ENCODE measurements around the gene PACRG. TPM values are rescaled to one million over a fixed set of nuclear protein-coding genes. Genes with fewer than 3 reads are reported as not detected.

PACRG gene
- total RNA-seq, 1 experiment from 2014 or later, result 0.26 TPM

DNA sequence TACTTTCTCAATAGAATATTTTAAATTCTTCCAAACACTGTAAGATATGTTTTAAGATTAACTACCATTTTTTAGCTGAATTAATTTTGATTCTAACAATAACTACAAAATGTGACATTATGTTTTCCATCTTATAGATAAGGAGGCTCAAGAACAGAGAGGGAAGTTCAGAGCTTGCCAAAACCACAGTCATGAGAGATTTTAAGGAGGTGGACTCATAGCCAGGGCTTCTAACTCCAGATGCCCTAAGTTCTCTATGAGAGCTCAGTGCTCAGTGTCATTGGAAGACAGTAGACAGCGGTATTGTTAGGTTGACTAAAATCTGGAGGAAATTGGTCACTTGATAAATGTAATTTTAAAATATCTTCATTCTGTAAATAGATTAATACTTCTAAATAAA, 144.2 kb downstream of the PACRG start:
- Mint-ChIP-seq H3K27ac (peak overlapping the region in 1 of 3 experiments; percentile 75; a peak in 1 of 7 replicates), H3K27me3 (ENCODE audit: low read depth) (no peaks in the 10 kb centered on the region; the same call in 1 of the 2 replicates), H3K4me1 (peaks cover 0 to 4% of the 10 kb centered on the region in 2 experiments; a peak in 2 of 4 replicates), H3K9me3 (peaks cover 0 to 9% of the 10 kb centered on the region in 2 experiments; a peak in 3 of 5 replicates), H3K36me3 (ENCODE audit: insufficient read depth in 1 of 3, low read depth in 3 of 3) (peaks cover 0 to 7% (median 0%) of the 10 kb centered on the region in 3 experiments; a peak in 2 of 7 replicates), H3K4me3 (no peak overlapping the region)
- no peak for DNase-seq
- Histone ChIP-seq H3K4me1 (ENCODE audit: insufficient read depth, low read length) (no peaks in the 10 kb centered on the region), H4K8ac (replicated peaks; ENCODE audit: insufficient read length, low read depth, low read length) (no peak overlapping the region), H3K4ac (ENCODE audit: low read depth, low read length) (no peak overlapping the region), H3K18ac (ENCODE audit: insufficient read length, low read depth, low read length) (no peak overlapping the region), H3T11ph (ENCODE audit: low read length) (no peak overlapping the region), H2AK5ac (ENCODE audit: insufficient read length, low read length) (no peak overlapping the region), H4K20me1 (ENCODE audit: control insufficient read depth, insufficient read depth, insufficient read length) (no peaks in the 10 kb centered on the region), H2AFZ (ENCODE audit: low read length) (no peak overlapping the region), H3K27me3 (ENCODE audit: insufficient read depth, low read length) (no peaks in the 10 kb centered on the region), H3K23ac (ENCODE audit: insufficient read length, low read depth, low read length) (no peak overlapping the region), H3K79me2 (ENCODE audit: insufficient read depth, low read length) (no peaks in the 10 kb centered on the region), H4K91ac (ENCODE audit: insufficient read length, low read depth, low read length) (no peak overlapping the region), H3K79me1 (ENCODE audit: insufficient read depth, low read depth, low read length, poor library complexity, severe bottlenecking) (no peaks in the 10 kb centered on the region), H2BK120ac (ENCODE audit: low read depth, low read length, poor library complexity, severe bottlenecking) (no peak overlapping the region), H2BK15ac (ENCODE audit: low read depth, low read length) (no peak overlapping the region), H3K27ac (ENCODE audit: insufficient read length, low read depth, low read length) (no peak overlapping the region), H3K9me3 (ENCODE audit: control insufficient read depth, low read depth, low read length) (no peaks in the 10 kb centered on the region), H3K14ac (ENCODE audit: insufficient read depth, low read length) (no peak overlapping the region), H3K4me2 (ENCODE audit: insufficient read depth, insufficient read length, low read length) (no peak overlapping the region), H2BK5ac (ENCODE audit: insufficient read length, low read length) (no peak overlapping the region), H3K9ac (ENCODE audit: extremely low read depth, insufficient read length, low read length) (no peak overlapping the region), H3K23me2 (ENCODE audit: insufficient read length, low read depth, low read length, poor library complexity, severe bottlenecking) (no peaks in the 10 kb centered on the region), H3K56ac (ENCODE audit: insufficient read length, low read depth, low read length) (no peak overlapping the region), H2BK12ac (ENCODE audit: insufficient read length, low read depth, low read length) (no peak overlapping the region), H4K5ac (ENCODE audit: insufficient read length, low read depth, low read length) (no peak overlapping the region), H2BK20ac (ENCODE audit: low read depth, low read length, poor library complexity, severe bottlenecking) (no peak overlapping the region)
- no CpG with 5 or more reads among the region's 1 CpG for WGBS (ENCODE audit: extremely low coverage, insufficient read length, low lambda C conversion rate)
- TF ChIP-seq, protein P1, sequence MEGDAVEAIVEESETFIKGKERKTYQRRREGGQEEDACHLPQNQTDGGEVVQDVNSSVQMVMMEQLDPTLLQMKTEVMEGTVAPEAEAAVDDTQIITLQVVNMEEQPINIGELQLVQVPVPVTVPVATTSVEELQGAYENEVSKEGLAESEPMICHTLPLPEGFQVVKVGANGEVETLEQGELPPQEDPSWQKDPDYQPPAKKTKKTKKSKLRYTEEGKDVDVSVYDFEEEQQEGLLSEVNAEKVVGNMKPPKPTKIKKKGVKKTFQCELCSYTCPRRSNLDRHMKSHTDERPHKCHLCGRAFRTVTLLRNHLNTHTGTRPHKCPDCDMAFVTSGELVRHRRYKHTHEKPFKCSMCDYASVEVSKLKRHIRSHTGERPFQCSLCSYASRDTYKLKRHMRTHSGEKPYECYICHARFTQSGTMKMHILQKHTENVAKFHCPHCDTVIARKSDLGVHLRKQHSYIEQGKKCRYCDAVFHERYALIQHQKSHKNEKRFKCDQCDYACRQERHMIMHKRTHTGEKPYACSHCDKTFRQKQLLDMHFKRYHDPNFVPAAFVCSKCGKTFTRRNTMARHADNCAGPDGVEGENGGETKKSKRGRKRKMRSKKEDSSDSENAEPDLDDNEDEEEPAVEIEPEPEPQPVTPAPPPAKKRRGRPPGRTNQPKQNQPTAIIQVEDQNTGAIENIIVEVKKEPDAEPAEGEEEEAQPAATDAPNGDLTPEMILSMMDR (conservative IDR thresholded peaks at IDR 0.05), result no peak
